A204.1 (cell line): ENCODE data around the gene LRRC1.

Source experiments
- FAIRE-seq: peaks from 2 replicates; lab custom pipeline; 2012; peaks lifted over from hg19 to GRCh38; lab: Jason Lieb, UNC

LRRC1 gene

GRCh38 chr6:53847796-53848314, 53.0 kb downstream of the LRRC1 start:
- no peak for FAIRE-seq

- no peak for FAIRE-seq
These were observed 55.7 kb downstream of the LRRC1 start for GRCh38 chr6:53850527-53850926.

DNA sequence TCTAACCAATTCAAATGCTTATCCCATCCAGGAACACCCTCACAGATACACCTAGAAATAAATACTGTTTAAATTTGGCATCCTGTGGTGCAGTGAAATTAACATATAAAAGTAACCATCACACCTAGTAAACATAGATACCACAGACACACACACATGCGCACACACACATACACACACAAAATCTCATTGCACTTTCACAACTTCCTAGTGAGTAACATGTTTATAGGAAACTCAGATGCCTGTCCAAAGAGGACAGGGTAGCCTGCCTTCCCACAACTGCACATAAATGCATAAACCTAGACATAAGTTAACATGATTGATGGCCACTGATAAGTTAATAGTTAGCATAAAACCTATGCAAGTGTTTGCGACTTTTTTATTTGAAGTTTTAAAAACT, 56.8 kb downstream of the LRRC1 start:
- FAIRE-seq: no peak

DNA sequence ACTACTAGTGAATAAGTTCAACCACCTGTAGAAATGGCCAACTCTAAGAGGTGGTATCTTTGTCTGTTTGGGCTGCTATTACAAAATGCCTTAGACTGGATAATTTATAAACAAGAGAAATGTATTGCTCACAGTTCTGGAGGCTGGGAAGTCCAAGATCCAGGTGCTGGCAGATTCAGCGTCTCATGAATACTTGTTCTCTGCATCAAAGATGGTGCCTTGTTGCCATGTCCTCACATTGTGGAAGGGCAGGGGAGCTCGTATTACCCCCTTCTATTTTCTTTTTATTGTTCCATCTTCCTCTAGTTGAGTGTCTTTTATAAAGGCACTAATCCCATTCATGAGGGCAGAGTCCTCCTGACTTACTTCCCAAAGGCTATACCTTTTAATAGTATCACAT, 58.0 kb downstream of the LRRC1 start:
- FAIRE-seq: no peak

GRCh38 chr6:53854843-53855567, 60.2 kb downstream of the LRRC1 start:
- no peak for FAIRE-seq

GRCh38 chr6:53855940-53856339, 61.1 kb downstream of the LRRC1 start:
- FAIRE-seq: no peak

- FAIRE-seq: no peak
These were observed 62.7 kb downstream of the LRRC1 start for GRCh38 chr6:53857318-53858094.

- FAIRE-seq: no peak
These were observed 63.4 kb downstream of the LRRC1 start for GRCh38 chr6:53858196-53858595.

- no peak for FAIRE-seq
These were observed 64.1 kb downstream of the LRRC1 start for GRCh38 chr6:53858913-53859312.

DNA sequence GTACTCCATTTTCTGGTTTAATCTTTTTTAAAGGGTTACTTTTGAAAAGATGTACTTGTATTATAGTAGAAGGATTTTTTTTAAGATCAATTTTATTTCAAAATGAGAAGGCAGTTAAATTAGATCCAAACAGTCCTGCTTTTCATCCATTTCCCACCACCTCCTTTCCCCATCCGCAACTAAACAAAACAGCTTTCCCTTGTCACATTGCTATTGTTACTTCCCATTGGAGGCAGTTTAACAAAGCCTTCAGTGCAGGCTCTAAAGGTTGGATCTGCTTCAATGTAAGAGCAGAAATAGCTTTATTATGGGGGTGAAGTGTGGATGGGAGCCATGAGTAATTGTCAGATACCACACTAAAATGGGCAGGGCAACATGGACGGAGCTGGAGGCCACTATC, 65.7 kb downstream of the LRRC1 start:
- FAIRE-seq: no peak

GRCh38 chr6:53861518-53861917, 66.7 kb downstream of the LRRC1 start:
- FAIRE-seq: no peak

DNA sequence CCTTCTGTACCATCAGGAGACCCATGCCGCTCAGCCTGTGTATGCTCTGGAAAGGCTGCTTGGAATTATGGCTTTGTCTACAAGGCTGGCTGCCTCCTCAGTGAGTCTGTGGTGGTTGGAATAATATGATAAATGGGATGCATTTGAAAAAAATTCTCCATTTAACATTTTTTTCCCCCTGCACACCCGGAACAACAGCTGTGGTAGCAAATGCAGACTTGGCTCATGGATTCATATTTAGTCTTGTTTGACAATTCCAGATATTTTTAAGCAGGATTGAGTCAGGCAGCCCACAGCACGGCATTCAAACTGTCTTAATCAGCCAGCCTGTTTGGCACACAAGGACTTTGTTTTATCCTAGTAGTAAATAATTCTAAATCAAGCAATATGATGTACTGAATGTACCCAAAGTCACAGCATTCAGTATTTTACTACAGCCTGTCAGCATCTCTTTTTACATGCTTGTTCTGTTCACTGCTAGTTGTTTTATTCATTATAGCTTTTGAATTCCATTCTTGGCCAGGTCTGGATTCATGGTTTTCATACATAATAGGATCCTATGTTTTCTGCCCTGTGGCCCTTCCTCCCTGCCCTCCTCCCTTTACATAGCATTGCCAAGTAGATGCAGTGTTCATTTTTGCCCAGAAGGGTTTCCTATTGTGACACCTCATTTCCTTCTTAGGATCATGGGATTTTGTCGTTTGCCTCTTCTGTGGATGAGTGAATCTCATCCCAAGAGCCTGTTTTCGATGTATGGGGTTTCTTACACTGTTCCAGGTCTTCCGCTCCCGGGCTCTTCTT, 68.1 kb downstream of the LRRC1 start:
- FAIRE-seq: no peak

DNA sequence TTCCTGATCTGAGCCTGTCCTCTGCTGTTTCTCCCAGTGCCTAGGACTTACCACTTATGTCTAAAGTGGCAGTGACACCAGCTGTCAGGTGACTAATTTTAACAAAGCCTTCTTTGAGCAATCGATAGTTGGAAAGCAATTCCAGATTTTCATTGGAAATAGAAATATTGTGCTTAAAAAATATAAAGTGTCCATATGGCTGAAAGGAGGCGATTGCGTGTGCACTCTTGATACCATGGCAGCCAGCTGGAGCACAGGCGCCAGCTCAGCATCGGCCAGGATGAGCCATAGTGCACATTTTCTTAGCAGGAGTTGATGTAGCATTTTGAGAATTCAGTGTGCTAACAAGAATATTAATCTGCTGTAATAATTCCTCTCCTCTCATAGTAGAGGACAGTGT, 70.0 kb downstream of the LRRC1 start:
- FAIRE-seq: no peak

GRCh38 chr6:53866226-53866625, 71.4 kb downstream of the LRRC1 start:
- FAIRE-seq: no peak

- no peak for FAIRE-seq
These were observed 73.8 kb downstream of the LRRC1 start for GRCh38 chr6:53868626-53869025.

GRCh38 chr6:53869964-53870363, 75.2 kb downstream of the LRRC1 start:
- no peak for FAIRE-seq

DNA sequence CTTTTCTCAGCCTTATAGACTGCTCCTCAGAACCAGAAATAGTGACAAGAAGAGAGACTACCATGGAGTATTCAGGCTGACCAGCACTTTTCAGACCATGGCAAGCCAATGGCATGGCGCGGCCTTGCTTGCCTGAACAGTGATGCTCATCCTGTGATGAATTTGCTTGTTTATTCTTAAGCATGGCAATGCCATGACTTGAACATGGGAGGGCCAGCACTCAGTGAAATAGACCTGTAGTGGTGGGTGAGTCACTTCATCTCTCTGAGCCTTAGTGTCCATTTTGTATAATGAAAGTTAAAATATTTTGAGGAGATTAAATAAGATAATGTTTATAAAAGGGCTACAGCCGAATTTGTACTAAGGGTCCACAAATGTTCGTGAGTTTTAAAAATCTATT, 79.1 kb downstream of the LRRC1 start:
- FAIRE-seq: no peak

DNA sequence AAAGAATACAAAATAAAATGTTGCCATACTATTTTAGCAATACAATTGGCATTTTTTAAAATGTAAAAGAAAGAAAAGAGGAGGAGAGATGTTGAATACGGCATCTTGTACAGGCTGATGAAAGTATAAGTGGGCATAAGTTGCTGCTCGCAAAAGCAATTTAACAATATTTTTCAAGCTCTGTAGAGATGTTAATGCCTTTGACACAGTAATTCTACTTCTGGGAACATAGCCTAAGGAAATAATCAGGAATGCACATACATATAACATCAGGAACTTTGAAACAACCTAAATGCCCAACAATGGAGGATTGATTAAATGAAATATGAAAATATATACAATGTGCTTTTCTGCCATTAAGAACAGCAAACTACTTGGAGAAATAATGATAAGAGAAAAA, 80.2 kb downstream of the LRRC1 start:
- FAIRE-seq: no peak

DNA sequence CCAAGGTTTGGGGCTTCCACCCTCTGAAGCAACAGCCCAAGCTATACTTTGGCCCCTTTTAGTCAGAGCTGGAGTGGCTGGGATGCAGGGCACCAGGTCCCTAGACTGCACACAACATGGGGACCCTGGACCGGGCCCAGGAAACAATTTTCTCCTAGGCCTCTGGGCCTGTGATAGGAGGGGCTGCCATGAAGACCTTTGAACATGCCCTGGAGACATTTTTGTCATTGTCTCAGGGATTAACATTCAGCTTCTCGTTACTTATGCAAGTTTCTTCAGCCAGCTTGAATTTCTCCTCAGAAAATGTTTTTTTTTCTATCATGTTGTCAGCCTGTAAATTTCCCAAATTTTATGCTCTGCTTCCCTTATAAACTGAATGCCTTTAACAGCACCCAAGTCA, 82.3 kb downstream of the LRRC1 start:
- FAIRE-seq: no peak

- no peak for FAIRE-seq
These were observed 84.0 kb downstream of the LRRC1 start for GRCh38 chr6:53878808-53879207.

GRCh38 chr6:53879608-53880007, 84.8 kb downstream of the LRRC1 start:
- FAIRE-seq: no peak

GRCh38 chr6:53887316-53887715, 92.5 kb downstream of the LRRC1 start:
- no peak for FAIRE-seq

GRCh38 chr6:53888931-53889330, 94.1 kb downstream of the LRRC1 start:
- no peak for FAIRE-seq
